ENCODE measurements around the gene ELAVL2. TPM values are rescaled to one million over a fixed set of nuclear protein-coding genes. Genes with fewer than 3 reads are reported as not detected.

Gene ELAVL2
- total RNA-seq, 1 experiment from 2014 or later, result 35.9 TPM

GRCh38 chr9:23674016-23674585, 151.9 kb downstream of the ELAVL2 start (continued):
- TF ChIP-seq ZNF281 (CRISPR knock-in tag; IDR thresholded peaks at IDR 0.05), result no peak
- TF ChIP-seq, protein P1, sequence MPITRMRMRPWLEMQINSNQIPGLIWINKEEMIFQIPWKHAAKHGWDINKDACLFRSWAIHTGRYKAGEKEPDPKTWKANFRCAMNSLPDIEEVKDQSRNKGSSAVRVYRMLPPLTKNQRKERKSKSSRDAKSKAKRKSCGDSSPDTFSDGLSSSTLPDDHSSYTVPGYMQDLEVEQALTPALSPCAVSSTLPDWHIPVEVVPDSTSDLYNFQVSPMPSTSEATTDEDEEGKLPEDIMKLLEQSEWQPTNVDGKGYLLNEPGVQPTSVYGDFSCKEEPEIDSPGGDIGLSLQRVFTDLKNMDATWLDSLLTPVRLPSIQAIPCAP (CRISPR knock-in tag; IDR thresholded peaks at IDR 0.05), result no peak
- no peak for TF ChIP-seq RORB (CRISPR knock-in tag; IDR thresholded peaks at IDR 0.05)
- no peak for TF ChIP-seq ZNF671 (CRISPR knock-in tag; IDR thresholded peaks at IDR 0.05)
- no peak for TF ChIP-seq ZNF121 (CRISPR knock-in tag; IDR thresholded peaks at IDR 0.05)
- no peak for TF ChIP-seq GABPB1 (CRISPR knock-in tag; IDR thresholded peaks at IDR 0.05)
- no peak for TF ChIP-seq ZNF138 (CRISPR knock-in tag; conservative IDR thresholded peaks at IDR 0.05)
- no peak for TF ChIP-seq EMX1 (CRISPR knock-in tag; IDR thresholded peaks at IDR 0.05)
- TF ChIP-seq PREB (CRISPR knock-in tag; IDR thresholded peaks at IDR 0.05; ENCODE audit: borderline replicate concordance), result no peak

DNA sequence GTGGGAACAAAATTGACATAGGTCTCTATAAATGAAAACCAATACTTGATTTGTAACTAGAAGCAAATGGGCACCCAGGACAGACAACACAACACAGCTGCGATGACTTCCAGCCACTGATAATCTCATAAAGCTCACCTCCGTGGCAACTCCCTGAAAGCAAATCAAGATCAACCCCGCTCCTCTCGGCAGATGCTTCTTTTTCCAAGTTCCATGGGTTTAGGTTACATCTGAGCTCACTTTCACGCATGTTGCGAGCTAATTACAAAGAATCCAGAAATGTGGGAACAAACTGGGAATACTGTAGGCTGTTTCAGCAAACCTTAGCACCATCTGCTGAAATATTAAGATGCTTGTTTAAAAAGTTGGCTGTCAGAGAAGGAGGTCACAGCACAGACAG, 153.9 kb downstream of the ELAVL2 start:
- Mint-ChIP-seq H3K4me1 (0 out of 2 replicates have a peak, but pooled peaks cover 6% of the 10 kb centered on the region), H3K27me3 (ENCODE audit: low read depth) (no peaks in the 10 kb centered on the region), H3K4me3 (no peak overlapping the region), H3K27ac (peak overlapping the region; percentile 6; the same call in 1 of the 2 replicates), H3K36me3 (peaks cover 77% of the 10 kb centered on the region), H3K9me3 (peaks cover 6% of the 10 kb centered on the region)
- ChIA-PET POLR2A (no interaction called here), CTCF (no interaction called here)
- no peak for DNase-seq (ENCODE audit: low spot score)
- ATAC-seq, result no peak
- TF ChIP-seq PRRX2 (CRISPR knock-in tag; IDR thresholded peaks at IDR 0.05) (no peak), ZNF121 (CRISPR knock-in tag; IDR thresholded peaks at IDR 0.05) (no peak), TCF7 (CRISPR knock-in tag; IDR thresholded peaks at IDR 0.05; ENCODE audit: low read depth) (no peak), EMX1 (CRISPR knock-in tag; IDR thresholded peaks at IDR 0.05) (no peak), ZNF671 (CRISPR knock-in tag; IDR thresholded peaks at IDR 0.05) (no peak), NR1H2 (CRISPR knock-in tag; IDR thresholded peaks at IDR 0.05) (no peak), ZNF219 (CRISPR knock-in tag; IDR thresholded peaks at IDR 0.05; ENCODE audit: borderline replicate concordance) (no peak), NFATC4 (CRISPR knock-in tag; IDR thresholded peaks at IDR 0.05) (no peak), SMAD4 (CRISPR knock-in tag; IDR thresholded peaks at IDR 0.05) (no peak)
- TF ChIP-seq, protein P2, sequence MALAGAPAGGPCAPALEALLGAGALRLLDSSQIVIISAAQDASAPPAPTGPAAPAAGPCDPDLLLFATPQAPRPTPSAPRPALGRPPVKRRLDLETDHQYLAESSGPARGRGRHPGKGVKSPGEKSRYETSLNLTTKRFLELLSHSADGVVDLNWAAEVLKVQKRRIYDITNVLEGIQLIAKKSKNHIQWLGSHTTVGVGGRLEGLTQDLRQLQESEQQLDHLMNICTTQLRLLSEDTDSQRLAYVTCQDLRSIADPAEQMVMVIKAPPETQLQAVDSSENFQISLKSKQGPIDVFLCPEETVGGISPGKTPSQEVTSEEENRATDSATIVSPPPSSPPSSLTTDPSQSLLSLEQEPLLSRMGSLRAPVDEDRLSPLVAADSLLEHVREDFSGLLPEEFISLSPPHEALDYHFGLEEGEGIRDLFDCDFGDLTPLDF (CRISPR knock-in tag; IDR thresholded peaks at IDR 0.05), result no peak
- TF ChIP-seq, protein P3, sequence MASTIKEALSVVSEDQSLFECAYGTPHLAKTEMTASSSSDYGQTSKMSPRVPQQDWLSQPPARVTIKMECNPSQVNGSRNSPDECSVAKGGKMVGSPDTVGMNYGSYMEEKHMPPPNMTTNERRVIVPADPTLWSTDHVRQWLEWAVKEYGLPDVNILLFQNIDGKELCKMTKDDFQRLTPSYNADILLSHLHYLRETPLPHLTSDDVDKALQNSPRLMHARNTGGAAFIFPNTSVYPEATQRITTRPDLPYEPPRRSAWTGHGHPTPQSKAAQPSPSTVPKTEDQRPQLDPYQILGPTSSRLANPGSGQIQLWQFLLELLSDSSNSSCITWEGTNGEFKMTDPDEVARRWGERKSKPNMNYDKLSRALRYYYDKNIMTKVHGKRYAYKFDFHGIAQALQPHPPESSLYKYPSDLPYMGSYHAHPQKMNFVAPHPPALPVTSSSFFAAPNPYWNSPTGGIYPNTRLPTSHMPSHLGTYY (CRISPR knock-in tag; IDR thresholded peaks at IDR 0.05), result no peak
- TF ChIP-seq, protein P4, sequence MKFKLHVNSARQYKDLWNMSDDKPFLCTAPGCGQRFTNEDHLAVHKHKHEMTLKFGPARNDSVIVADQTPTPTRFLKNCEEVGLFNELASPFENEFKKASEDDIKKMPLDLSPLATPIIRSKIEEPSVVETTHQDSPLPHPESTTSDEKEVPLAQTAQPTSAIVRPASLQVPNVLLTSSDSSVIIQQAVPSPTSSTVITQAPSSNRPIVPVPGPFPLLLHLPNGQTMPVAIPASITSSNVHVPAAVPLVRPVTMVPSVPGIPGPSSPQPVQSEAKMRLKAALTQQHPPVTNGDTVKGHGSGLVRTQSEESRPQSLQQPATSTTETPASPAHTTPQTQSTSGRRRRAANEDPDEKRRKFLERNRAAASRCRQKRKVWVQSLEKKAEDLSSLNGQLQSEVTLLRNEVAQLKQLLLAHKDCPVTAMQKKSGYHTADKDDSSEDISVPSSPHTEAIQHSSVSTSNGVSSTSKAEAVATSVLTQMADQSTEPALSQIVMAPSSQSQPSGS (CRISPR knock-in tag; IDR thresholded peaks at IDR 0.05; ENCODE audit: borderline replicate concordance, low read depth), result no peak
- TF ChIP-seq, protein P5, sequence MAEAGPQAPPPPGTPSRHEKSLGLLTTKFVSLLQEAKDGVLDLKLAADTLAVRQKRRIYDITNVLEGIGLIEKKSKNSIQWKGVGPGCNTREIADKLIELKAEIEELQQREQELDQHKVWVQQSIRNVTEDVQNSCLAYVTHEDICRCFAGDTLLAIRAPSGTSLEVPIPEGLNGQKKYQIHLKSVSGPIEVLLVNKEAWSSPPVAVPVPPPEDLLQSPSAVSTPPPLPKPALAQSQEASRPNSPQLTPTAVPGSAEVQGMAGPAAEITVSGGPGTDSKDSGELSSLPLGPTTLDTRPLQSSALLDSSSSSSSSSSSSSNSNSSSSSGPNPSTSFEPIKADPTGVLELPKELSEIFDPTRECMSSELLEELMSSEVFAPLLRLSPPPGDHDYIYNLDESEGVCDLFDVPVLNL (CRISPR knock-in tag; IDR thresholded peaks at IDR 0.05; ENCODE audit: borderline replicate concordance, low read depth), result no peak
- TF ChIP-seq, protein P1 (CRISPR knock-in tag; IDR thresholded peaks at IDR 0.05), result no peak
- TF ChIP-seq, protein P6, sequence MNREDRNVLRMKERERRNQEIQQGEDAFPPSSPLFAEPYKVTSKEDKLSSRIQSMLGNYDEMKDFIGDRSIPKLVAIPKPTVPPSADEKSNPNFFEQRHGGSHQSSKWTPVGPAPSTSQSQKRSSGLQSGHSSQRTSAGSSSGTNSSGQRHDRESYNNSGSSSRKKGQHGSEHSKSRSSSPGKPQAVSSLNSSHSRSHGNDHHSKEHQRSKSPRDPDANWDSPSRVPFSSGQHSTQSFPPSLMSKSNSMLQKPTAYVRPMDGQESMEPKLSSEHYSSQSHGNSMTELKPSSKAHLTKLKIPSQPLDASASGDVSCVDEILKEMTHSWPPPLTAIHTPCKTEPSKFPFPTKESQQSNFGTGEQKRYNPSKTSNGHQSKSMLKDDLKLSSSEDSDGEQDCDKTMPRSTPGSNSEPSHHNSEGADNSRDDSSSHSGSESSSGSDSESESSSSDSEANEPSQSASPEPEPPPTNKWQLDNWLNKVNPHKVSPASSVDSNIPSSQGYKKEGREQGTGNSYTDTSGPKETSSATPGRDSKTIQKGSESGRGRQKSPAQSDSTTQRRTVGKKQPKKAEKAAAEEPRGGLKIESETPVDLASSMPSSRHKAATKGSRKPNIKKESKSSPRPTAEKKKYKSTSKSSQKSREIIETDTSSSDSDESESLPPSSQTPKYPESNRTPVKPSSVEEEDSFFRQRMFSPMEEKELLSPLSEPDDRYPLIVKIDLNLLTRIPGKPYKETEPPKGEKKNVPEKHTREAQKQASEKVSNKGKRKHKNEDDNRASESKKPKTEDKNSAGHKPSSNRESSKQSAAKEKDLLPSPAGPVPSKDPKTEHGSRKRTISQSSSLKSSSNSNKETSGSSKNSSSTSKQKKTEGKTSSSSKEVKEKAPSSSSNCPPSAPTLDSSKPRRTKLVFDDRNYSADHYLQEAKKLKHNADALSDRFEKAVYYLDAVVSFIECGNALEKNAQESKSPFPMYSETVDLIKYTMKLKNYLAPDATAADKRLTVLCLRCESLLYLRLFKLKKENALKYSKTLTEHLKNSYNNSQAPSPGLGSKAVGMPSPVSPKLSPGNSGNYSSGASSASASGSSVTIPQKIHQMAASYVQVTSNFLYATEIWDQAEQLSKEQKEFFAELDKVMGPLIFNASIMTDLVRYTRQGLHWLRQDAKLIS (CRISPR knock-in tag; IDR thresholded peaks at IDR 0.05; ENCODE audit: borderline replicate concordance), result no peak
